Stimulated activated CD4-positive, alpha-beta T cell treated with anti-CD3 and anti-CD28 coated beads, TNF-alpha, amount 100 ng/mL, for 24 hours (primary cell): ENCODE results near the gene HID1.
"Not testable (repeated sequence)": the region's sequence is repeated elsewhere in the genome, so short reads cannot be mapped to it uniquely, and the experiment has no call there.

ENCODE experiments used
- DNase-seq, 3 experiments: peaks; one replicate each; pipeline ENCODE4 v3.0.0-alpha.2; 2020; ENCODE audit warnings: low read depth in 3 of 3

HID1 gene, protein sequence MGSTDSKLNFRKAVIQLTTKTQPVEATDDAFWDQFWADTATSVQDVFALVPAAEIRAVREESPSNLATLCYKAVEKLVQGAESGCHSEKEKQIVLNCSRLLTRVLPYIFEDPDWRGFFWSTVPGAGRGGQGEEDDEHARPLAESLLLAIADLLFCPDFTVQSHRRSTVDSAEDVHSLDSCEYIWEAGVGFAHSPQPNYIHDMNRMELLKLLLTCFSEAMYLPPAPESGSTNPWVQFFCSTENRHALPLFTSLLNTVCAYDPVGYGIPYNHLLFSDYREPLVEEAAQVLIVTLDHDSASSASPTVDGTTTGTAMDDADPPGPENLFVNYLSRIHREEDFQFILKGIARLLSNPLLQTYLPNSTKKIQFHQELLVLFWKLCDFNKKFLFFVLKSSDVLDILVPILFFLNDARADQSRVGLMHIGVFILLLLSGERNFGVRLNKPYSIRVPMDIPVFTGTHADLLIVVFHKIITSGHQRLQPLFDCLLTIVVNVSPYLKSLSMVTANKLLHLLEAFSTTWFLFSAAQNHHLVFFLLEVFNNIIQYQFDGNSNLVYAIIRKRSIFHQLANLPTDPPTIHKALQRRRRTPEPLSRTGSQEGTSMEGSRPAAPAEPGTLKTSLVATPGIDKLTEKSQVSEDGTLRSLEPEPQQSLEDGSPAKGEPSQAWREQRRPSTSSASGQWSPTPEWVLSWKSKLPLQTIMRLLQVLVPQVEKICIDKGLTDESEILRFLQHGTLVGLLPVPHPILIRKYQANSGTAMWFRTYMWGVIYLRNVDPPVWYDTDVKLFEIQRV

DNA sequence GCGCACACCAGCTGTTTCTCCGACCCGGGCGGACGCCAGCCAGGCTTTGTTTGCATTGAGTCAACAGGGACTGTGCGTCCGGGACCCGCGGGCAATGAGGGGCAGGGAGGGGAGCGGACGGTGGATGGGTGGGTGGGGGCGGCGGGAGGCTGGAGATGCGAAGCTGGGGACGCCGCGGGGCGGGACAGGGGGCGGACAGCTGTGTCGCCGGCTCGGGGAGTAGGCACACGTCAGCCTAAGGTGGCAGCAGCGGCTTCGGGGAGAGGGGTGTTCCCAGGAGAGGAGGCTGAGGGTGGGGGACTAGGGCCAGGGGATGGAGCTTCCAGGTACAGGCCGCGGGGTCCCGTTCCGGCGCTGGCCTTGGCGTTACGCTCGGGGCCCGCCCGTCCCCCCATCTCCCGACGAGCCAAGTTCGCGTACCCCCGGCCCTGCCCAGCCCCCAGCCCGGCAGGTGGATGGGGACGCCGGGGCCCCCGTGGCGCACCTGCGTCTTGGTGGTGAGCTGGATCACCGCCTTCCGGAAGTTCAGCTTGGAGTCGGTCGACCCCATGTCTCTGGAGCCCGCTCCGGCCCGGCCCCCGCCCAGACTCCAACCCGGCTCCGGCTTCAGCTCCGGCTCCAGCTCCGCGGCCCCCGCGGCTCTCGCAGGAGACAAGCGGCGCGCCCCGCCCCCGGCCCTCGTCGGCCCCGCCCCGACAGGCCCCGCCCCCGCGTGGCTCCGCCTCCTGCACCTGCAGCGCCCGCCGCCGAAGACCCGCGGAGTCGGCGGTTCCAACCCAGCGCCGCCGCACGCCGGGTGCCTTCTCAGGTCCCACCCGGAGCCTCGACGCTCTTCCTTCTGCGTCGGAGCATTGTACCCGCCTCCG is at the start of gene HID1:
Gene HID1, minus strand, starts transcription at position 653 of the 866 bp plus-strand sequence. Its CDS starts 103 bp downstream, at position 550.
- peak; percentile 60 to 77 (median 60) for DNase-seq

DNA sequence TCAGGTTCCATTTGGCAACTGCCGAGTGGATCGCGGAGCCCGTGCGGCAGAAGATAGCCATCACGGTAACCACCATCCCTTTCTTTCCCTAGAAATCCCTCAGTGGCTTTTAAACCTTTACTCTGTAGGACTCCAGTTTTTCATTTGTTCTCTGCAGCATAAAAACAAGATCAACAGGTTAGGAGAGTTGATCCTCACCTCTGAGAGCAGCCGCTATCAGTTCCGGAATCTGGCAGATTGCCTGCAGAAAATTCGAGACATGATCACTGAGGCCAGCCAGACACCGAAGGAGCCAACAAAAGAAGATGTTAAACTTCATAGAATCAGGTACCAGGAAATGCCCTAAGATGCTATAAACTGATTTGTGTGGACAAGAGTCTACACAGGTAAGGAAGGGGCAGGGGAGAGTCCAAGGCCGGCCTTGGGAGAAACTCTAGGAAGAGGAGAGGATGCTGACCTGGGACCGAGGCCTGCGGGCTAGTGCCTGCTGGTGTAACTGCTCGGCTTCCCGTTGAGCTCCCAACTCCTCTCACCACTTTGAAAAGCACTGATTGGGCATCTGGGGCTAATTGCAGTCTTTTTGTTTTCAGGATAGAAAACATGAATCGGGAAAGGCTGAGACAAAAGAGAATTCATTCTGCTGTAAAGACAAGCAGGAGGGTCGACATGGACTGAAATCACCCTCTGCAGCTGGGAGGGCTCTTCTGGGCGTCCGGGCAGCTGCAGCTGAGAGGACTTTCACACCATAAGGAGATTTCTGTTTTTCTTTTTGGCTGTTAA is 48.0 kb upstream of the HID1 start:
- no peak for DNase-seq

DNA sequence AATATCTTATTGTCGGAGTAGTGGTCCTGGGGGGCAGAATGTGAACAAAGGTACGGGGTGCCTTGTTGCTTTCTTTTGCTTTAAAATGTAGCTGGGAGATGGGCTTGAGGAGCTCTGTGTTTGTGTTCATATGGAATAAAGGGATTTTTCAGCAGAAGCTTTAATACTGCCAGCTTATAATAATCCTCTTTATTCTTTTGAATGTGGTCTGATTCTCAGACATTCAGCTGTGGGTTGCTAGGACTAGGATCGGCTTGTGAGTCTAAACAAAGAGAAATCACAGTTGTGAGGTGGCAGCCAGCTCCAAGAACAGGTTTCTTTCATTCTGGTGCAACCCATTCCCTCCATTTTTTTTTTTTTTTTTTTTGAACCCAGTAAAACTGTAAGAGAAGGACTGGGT is 47.2 kb upstream of the HID1 start:
- no peak for DNase-seq

DNA sequence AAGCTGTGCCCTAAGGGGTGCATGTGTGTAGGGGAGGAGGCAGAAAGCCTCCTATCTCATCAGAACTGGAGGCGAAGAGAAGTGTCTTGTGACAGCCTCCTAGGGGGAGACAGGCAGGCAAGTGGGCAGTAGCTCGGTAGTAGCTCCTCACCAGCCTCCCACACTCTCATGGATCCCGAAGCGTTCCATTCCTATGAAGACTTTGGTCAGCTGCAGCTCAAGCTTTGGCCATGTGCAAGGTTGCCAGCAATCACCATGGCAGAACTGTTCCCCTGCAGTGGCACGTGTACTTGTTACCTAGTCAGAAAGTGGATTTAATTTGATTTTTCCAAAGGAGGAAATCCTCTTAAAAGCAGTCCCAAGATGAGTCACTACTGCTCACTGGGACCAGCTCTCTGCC is 46.6 kb upstream of the HID1 start:
- DNase-seq, result no peak

DNA sequence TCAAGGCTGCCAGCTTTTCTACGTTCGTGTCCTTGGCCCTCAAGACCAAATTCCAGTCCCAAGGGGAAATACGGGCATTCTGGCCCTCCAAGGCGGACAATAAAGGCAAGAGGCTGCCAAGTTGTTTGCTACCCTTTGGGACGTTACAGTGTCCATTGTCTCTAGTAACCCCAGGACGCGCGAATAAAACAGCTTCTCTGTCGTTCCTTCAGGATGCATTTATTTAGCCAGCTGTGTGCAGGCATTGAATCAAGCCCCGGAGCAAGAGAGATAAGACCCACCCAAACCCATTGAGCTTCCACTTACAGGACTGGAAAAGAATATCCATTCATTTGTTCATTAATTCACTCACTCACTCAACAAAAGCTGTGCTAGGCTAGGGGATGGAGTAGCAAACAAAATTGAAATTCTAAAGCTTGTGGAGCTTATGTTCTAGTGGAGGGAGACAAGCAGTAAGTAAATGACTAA is 40.6 kb upstream of the HID1 start:
- no peak for DNase-seq

DNA sequence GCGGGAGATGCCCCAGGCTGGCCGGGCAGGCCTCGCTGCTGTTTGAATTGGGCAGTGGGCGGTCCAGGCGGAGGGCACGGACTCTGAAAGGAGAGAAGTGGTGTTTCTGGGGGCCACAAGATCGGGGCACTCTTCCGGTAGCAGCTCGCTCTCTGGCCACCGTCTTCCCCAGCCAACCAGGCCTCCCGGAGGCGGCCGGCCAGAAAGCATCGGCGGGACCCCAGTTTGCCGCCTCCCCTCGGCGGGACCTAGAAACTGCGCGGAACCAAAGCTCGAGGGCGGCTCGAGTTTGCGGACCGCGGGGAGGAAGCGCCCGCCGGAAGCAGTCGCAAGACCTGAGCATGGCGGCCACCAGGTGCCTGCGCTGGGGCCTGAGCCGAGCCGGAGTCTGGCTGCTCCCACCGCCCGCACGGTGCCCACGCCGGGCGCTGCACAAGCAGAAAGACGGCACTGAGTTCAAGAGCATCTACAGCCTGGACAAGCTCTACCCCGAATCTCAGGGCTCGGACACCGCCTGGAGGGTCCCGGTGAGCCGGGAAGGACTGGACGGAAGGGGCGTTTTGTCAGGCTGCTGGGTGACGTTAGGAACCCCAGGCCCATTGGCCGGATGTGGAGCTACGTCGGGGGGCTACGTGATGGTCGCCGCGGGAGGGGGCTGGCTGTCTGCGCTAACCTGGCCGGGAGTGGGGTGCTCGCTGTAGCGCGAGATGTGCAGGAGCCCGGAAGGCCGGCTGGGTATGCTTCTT is 40.0 kb upstream of the HID1 start, which contains the start of gene MRPL58:
Gene MRPL58, plus strand, starts transcription at position 325 of the 746 bp plus-strand sequence. Its CDS starts 17 bp downstream, at position 342.
- peak; percentile 69 to 82 (median 72) for DNase-seq

DNA sequence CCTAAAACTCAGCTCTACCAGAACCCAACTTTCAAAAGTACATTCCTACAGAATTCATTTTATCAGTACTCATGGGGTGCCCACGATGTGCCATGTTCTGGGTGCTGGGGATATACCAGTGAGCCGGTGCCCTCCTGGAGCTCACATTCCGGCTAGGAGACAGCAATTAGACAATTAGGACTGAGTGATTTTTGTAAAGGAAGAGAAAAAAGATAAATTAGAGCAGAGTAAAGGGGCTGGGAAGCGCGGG is 39.5 kb upstream of the HID1 start:
- DNase-seq, result no peak

DNA sequence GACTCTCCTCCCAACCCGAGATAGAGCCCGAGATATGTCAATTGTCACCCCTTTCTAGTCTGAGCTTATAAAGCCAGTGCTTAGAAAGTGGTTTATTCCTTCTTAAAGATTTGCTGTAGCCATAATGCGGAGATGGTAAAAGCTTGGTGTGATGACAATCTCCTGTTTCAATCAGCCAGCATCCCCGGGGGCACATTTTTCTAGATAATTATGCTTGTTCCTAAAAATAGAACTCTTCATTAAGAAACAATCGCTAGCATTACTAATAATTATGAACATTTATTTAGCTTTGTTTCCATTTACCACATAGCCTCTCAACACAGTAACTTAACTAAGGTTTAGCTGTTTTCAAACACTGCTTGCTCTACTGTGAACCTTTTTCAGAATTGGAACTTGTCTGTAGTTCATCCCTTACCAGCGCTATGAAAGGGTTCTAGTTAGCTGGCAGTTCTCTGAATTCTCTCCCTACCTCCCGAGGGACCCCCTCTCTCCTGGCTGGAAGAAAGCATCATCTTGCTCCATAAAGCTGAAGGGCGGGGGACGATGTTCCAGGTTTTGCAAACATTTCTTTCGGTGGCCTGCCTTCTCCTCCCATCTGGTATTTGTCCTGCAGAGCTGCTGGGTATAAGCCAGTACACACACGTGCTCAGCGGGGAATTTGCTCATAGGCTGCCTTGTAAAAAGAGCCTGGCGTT is 39.0 kb upstream of the HID1 start:
- DNase-seq, result no peak

DNA sequence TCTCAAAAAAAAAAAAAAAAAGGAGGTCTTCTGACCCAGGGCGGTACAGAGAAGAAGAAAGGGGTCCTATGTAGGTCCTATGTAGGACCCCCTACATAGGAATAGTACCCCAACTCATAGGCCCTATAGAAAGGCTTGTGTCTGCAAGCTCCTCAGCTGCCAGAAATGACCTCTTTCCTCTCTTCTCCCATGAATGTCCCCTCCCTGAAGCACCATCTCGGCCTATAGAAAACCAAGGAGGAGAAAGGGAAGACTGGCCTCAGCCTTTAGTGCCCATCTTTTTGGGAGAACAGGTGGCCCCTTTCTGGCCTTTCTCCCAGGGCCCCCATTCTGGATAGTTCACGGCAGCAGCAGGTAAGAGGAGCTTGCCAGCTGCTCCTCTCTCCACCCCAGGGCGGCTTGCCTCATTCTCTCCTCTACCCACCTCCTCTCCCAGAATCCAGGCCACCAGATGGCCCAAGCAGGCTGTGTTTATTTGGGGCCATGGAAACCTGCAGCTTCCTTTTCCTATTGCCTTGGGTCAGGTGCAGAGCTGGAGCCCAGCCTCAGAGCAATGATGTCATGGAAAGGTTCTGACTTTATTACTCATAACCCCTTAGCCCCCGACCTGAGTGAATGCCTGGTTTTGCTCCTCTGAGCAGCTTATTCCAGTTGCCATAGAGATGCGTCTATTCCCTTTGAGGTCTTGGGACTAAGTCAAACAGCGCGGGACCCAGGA is 38.3 kb upstream of the HID1 start:
- no peak for DNase-seq

DNA sequence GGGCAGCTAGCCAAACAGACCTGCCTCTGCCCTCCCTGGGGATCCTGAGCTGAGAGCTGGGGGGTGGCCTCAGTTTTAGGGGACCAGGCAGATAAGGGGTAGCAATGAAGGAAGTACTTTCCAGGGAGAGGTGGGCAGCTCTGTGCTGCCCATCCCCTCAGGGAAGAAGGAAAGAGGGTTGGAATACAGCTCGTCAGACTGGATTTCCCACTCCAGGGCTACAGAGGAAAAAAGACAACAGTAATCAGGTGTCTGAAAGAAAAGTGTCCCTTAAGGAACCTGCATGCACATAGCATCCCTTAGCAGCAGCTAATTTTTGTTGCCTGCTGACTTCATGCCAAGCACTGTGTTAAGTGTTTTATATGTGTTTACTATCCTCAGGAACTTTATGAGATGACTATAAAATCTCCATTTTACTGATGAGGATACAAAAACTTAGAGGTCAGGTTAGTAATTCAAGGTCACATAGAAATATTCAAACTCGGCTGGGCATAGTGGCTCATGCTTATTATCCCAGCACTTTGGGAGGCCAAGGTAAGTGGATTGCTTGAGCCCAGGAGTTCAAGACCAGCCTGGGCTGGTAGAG is 36.7 kb upstream of the HID1 start:
- no peak for DNase-seq

DNA sequence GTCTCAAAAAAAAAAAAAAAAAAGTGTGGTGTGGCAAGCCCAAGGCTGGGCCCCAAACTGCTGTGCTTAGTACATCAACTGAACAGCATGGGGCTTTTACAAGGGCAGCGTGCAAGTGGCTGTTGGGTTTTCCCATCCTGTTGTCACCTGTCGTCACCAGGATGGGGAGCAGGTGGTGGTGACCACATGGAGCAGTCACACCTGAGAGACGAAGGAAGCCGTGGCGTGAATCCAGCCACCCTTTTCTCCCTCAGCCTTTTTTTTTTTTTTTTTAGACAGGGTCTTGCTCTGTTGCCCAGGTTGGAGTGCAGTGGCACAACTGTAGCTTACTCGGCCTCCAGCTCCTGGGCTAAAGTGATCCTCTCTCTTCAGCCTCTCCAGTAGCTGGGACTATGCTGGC is 35.8 kb upstream of the HID1 start:
- DNase-seq, result no peak

DNA sequence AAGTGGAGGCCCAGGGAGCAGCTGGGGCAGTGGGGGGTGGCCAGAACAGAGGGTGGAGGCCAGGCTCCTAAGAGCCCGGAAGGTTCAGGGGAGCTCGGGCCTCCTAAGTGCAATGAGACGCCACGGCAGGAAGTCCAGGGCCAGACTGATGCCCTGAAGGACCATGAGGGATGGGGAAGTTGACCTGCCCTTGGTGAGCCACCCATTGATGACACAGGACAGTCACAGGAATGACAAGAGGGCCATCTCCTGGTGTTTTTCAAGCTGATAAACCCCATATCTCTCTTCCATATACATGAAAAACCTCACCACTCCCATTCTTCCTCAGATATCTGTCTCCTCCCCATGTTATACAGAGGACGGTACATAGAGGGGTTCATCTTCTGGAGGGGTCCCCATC is 34.1 kb upstream of the HID1 start:
- DNase-seq, result no peak

DNA sequence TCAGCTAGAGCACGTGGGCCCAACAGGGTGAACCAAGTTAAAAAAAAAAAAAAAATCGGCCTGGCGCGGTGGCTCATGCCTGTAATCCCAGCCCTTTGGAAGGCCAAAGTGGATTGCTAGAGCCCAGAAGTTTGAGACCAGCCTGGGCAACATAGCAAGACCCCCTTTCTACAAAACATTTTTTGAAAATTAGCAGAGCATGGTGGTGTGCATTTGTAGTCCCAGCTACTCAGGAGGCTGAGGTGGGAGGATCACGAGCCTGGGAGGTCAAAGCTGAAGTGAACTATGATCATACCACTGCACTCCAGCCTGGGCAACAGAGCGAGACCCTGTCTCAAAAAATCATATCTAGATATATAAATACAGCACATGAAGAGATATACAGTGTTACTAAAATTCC is 33.5 kb upstream of the HID1 start:
- DNase-seq, result not testable (repeated sequence)

DNA sequence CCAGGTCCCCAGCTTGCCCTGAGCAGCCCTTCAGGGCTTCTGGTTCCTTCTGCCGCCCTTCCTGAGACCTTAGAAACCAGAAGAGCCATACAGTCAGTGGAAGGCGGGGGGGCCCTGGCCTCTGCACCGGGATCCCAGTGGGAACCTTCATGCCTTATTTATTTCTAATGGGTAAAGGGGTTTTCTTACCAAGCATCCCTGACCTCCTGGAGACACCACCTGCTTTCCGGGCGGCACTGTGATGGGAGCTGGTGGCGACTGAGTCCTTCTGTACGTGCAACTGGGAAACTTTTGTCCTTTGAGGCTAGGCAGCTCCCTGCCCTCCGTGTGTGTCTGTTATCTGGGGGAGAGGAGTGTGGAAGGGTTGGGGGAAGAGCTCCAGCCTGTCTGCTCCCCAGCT is 32.7 kb upstream of the HID1 start:
- DNase-seq, result no peak

DNA sequence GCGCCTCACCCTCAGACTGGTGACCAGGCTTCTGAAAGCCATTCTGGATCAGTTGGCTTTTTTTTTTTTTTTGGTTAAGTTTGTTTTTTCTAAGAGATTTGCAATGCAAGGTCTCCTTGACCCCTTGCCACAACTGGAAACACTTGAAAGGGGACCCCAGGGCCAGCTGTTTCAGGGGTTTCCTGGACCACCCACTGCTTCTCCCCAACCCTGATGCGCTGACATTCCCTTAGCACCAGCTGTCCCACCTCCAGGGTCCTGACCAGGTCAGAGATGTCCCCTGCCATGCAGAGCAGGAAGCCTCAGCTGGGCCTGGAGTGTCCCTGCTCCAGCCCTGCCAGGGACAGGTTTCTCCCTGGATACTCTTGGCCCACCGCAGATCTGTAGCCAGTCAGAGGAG is 31.8 kb upstream of the HID1 start:
- DNase-seq, result no peak

DNA sequence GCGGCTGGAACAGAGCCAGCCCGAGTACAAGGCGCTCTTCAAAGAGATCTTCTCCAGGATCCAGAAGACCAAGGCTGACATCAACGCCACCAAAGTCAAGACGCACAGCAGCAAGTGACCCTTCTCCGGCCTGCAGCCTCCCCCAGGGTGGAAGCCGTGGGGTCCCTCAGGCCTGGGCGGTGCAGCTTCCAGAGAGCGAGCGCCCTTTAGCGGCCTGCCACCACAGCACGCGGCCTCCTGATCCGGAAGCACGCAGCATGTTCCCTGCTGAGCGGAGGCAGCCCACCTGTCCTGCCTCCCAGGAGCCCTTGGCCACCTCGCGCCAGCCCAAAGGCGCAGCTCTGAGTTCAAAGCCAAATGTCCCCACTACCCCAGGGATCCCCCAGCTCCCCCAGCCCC is 31.4 kb upstream of the HID1 start:
- no peak for DNase-seq

DNA sequence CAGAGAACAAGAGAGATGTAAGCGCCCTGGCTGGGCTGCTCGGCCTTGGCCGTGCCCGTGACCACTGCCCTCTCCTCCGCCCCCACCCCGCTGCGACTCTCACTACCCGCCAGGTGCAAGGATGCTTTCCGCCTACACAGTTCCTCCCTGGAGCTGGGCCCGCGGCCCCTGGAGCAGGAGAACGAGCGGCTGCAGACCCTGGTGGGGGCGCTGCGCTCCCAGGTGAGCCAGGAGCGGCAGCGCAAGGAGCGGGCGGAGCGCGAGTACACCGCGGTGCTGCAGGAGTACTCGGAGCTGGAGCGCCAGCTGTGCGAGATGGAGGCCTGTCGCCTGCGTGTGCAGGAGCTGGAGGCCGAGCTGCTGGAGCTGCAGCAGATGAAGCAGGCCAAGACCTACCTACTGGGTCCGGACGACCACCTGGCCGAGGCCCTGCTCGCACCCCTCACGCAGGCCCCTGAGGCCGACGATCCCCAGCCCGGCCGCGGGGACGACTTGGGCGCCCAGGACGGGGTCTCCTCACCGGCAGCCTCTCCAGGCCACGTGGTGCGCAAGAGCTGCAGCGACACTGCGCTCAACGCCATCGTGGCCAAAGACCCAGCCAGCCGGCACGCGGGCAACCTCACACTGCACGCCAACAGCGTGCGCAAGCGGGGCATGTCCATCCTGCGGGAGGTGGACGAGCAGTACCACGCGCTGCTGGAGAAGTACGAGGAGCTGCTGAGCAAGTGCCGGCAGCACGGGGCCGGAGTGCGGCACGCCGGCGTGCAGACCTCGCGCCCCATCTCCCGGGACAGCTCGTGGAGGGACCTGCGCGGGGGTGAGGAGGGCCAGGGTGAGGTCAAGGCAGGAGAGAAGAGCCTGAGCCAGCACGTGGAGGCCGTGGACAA is 30.8 kb upstream of the HID1 start:
- no peak for DNase-seq
